ENCODE measurements around the gene ITPRID2. TPM values are rescaled to one million over a fixed set of nuclear protein-coding genes. Genes with fewer than 3 reads are reported as not detected.

ITPRID2 gene
- total RNA-seq, 1 experiment from 2014 or later: 419 TPM

GRCh38 chr2:181896286-181896685 lies 4.8 kb downstream of the ITPRID2 start:
- Histone ChIP-seq H3K9me3 (ENCODE audit: insufficient read depth, low read depth) (no peaks in the 10 kb centered on the region), H3K36me3 (ENCODE audit: low read depth) (peaks cover 76% of the 10 kb centered on the region), H3K4me1 (replicated peaks; ENCODE audit: insufficient read depth) (peaks cover 42% of the 10 kb centered on the region), H3K4me2 (peak overlapping the region; percentile 11; the same call in 1 of the 2 replicates), H3F3A (ENCODE audit: insufficient read depth, low read depth) (peaks cover 24% of the 10 kb centered on the region; the same call in 1 of the 2 replicates), H4K20me1 (ENCODE audit: insufficient read depth) (peaks cover 10% of the 10 kb centered on the region), H2AFZ (no peak overlapping the region), H3K79me2 (ENCODE audit: low read depth) (peaks cover 69% of the 10 kb centered on the region), H3K9me2 (ENCODE audit: insufficient read depth) (no peaks in the 10 kb centered on the region), H3K27me3 (ENCODE audit: insufficient read depth, low read depth) (no peaks in the 10 kb centered on the region), H3K27ac (0 out of 2 replicates have a peak overlapping the region, but pooled peaks have one; percentile 4), H3K4me3 (no peak overlapping the region)
- intact Hi-C loops (cut with micrococcal nuclease; ENCODE audit: unreplicated experiment): loop anchor here (10.0 kb wide), 3 partner anchors 321 to 1771 kb away; no protein-coding TSS in a partner anchor
- no peak for TF ChIP-seq CTCF (conservative IDR thresholded peaks at IDR 0.05)
- no peak for TF ChIP-seq EZH2 (IDR thresholded peaks at IDR 0.05; ENCODE audit: low read depth)
- no TSS peak for BruUV-seq (replicated peaks)
- no peak for DNase-seq
- ChIA-PET POLR2A (ENCODE audit: unreplicated experiment) (interaction anchor here (0.5 to 0.6 kb wide), 3 partner anchors 78 to 473 kb away, joined by 3 to 6 read pairs (median 4); no protein-coding TSS in a partner anchor), CTCF (interaction anchor here (0.6 kb wide), 1 partner anchor 154 kb away, joined by 3 read pairs; no protein-coding TSS in a partner anchor)

DNA sequence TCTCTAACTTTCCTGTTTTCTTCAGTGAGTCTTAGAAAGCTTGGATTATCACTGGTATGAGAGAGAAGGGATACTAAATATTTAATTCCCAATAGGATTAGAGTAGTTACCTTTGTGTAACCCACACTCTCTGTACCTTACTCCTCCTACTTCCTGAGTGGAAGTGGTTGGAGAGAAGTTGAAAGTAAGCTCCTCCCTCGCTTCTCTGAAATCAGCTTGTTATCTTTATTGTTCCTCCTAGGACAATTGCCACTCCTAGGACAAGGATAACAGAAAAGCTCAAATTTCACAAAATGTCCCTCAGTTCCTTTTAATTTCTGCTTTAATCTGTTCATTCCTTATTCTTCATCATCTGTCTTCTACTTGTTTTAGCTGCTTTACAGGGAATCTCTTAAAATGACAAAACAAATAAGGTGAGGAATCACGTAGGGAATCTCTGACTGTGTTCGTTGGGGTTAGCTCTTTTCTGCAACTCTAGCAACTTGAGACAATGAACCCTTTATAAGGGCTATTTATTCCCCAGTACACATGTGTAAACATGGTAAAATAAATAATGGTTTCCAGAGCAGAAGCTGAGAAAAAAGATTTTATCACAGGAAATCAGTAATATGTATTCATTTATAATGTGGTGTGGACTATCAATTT lies 8.6 kb downstream of the ITPRID2 start:
- H3K4me3 ChIP-seq: no peak overlapping the region
- peaks cover 92% of the 10 kb centered on the region for H3K36me3 ChIP-seq (ENCODE audit: low read depth)
- no peak for TF ChIP-seq EZH2 (IDR thresholded peaks at IDR 0.05; ENCODE audit: low read depth)
- TF ChIP-seq CTCF (conservative IDR thresholded peaks at IDR 0.05): no peak
- H3K9me2 ChIP-seq (ENCODE audit: insufficient read depth): no peaks in the 10 kb centered on the region
- peaks cover 25% of the 10 kb centered on the region for H3F3A ChIP-seq (ENCODE audit: insufficient read depth, low read depth)
- ChIA-PET CTCF (interaction anchor here (0.9 kb wide), 1 partner anchor 151 kb away, joined by 3 read pairs; no protein-coding TSS in a partner anchor), POLR2A (ENCODE audit: unreplicated experiment) (interaction anchor here (0.6 kb wide), 1 partner anchor 10 kb away, joined by 4 read pairs; no protein-coding TSS in a partner anchor)
- H3K4me2 ChIP-seq: no peak overlapping the region
- H3K27me3 ChIP-seq (ENCODE audit: insufficient read depth, low read depth): no peaks in the 10 kb centered on the region
- no TSS peak for BruUV-seq (replicated peaks)
- H4K20me1 ChIP-seq (ENCODE audit: insufficient read depth): no peaks in the 10 kb centered on the region
- DNase-seq: no peak
- H3K79me2 ChIP-seq (ENCODE audit: low read depth): peaks cover 48% of the 10 kb centered on the region
- no peaks in the 10 kb centered on the region for H3K9me3 ChIP-seq (ENCODE audit: insufficient read depth, low read depth)
- no peak overlapping the region for H2AFZ ChIP-seq
- H3K27ac ChIP-seq: no peak overlapping the region
- H3K4me1 ChIP-seq (replicated peaks; ENCODE audit: insufficient read depth): peaks cover 32% of the 10 kb centered on the region
- intact Hi-C loops (cut with micrococcal nuclease; ENCODE audit: unreplicated experiment): no loop called here

GRCh38 chr2:181902625-181903024 lies 11.1 kb downstream of the ITPRID2 start:
- TF ChIP-seq EZH2 (IDR thresholded peaks at IDR 0.05; ENCODE audit: low read depth): no peak
- TF ChIP-seq CTCF (conservative IDR thresholded peaks at IDR 0.05): no peak
- no peak overlapping the region for H3K4me2 ChIP-seq
- no peak for DNase-seq
- no peak overlapping the region for H3K4me3 ChIP-seq
- intact Hi-C loops (cut with micrococcal nuclease; ENCODE audit: unreplicated experiment): no loop called here
- 0 out of 2 replicates have a peak, but pooled peaks cover 9% of the 10 kb centered on the region for H3K4me1 ChIP-seq (replicated peaks; ENCODE audit: insufficient read depth)
- peaks cover 30% of the 10 kb centered on the region for H3K79me2 ChIP-seq (ENCODE audit: low read depth)
- H2AFZ ChIP-seq: no peak overlapping the region
- no peaks in the 10 kb centered on the region for H3K27me3 ChIP-seq (ENCODE audit: insufficient read depth, low read depth)
- H3K9me3 ChIP-seq (ENCODE audit: insufficient read depth, low read depth): no peaks in the 10 kb centered on the region
- peaks cover 90% of the 10 kb centered on the region for H3K36me3 ChIP-seq (ENCODE audit: low read depth)
- peaks cover 25% of the 10 kb centered on the region for H3F3A ChIP-seq (ENCODE audit: insufficient read depth, low read depth)
- ChIA-PET CTCF (interaction anchor here (0.7 to 1.5 kb wide), 3 partner anchors 52 to 188 kb away, joined by 3 to 8 read pairs (median 4); no protein-coding TSS in a partner anchor), POLR2A (ENCODE audit: unreplicated experiment) (interaction anchor here (0.5 kb wide), 1 partner anchor 160 kb away, joined by 4 read pairs; no protein-coding TSS in a partner anchor)
- no peak overlapping the region; the same call in 1 of the 2 replicates for H3K27ac ChIP-seq
- H3K9me2 ChIP-seq (ENCODE audit: insufficient read depth): no peaks in the 10 kb centered on the region
- BruUV-seq (replicated peaks): no TSS peak
- H4K20me1 ChIP-seq (ENCODE audit: insufficient read depth): no peaks in the 10 kb centered on the region

Measured in PC-9 (cell line).